Measurements from ENCODE around the gene HRH1.

The HRH1 gene

GRCh38 chr3:11185144-11185543 is 30.9 kb downstream of the HRH1 start:
- TF ChIP-seq ZNF501 (tag by site-specific recombination; IDR thresholded peaks at IDR 0.05) (no peak), ZIC2 (tag by site-specific recombination; IDR thresholded peaks at IDR 0.05) (no peak), ZNF791 (tag by site-specific recombination; IDR thresholded peaks at IDR 0.05) (no peak), ZNF621 (tag by site-specific recombination; IDR thresholded peaks at IDR 0.05) (no peak), ZSCAN23 (tag by site-specific recombination; IDR thresholded peaks at IDR 0.05) (no peak), PRDM10 (tag by site-specific recombination; IDR thresholded peaks at IDR 0.05) (no peak)
- TF ChIP-seq, protein P1, sequence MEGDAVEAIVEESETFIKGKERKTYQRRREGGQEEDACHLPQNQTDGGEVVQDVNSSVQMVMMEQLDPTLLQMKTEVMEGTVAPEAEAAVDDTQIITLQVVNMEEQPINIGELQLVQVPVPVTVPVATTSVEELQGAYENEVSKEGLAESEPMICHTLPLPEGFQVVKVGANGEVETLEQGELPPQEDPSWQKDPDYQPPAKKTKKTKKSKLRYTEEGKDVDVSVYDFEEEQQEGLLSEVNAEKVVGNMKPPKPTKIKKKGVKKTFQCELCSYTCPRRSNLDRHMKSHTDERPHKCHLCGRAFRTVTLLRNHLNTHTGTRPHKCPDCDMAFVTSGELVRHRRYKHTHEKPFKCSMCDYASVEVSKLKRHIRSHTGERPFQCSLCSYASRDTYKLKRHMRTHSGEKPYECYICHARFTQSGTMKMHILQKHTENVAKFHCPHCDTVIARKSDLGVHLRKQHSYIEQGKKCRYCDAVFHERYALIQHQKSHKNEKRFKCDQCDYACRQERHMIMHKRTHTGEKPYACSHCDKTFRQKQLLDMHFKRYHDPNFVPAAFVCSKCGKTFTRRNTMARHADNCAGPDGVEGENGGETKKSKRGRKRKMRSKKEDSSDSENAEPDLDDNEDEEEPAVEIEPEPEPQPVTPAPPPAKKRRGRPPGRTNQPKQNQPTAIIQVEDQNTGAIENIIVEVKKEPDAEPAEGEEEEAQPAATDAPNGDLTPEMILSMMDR (tag by site-specific recombination; IDR thresholded peaks at IDR 0.05): no peak
- ChIA-PET POLR2A (no interaction called here), CTCF (interaction anchor here (0.9 kb wide), 1 partner anchor 150 kb away, joined by 3 read pairs; no protein-coding TSS in a partner anchor)
- Histone ChIP-seq H3K36me3 (ENCODE audit: control insufficient read depth in 2 of 2, insufficient read depth in 1 of 2, low read length in 2 of 2) (no peaks in the 10 kb centered on the region), H3K27ac (ENCODE audit: extremely low read depth, low read depth, low read length) (no peak overlapping the region), H3K4me3 (ENCODE audit: low read depth, low read length) (no peak overlapping the region), H3K9me3 (ENCODE audit: control insufficient read depth, insufficient read depth, low read depth, low read length) (no peaks in the 10 kb centered on the region), H3K4me1 (ENCODE audit: control insufficient read depth, insufficient read depth, low read length) (no peaks in the 10 kb centered on the region)

GRCh38 chr3:11185564-11186317 is 31.4 kb downstream of the HRH1 start:
- no peaks in the 10 kb centered on the region for H3K4me1 ChIP-seq (ENCODE audit: control insufficient read depth, insufficient read depth, low read length)
- no peaks in the 10 kb centered on the region for H3K9me3 ChIP-seq (ENCODE audit: control insufficient read depth, insufficient read depth, low read depth, low read length)
- H3K4me3 ChIP-seq (ENCODE audit: low read depth, low read length): no peak overlapping the region
- ChIA-PET CTCF (interaction anchor here (0.9 kb wide), 1 partner anchor 150 kb away, joined by 3 read pairs; no protein-coding TSS in a partner anchor), POLR2A (no interaction called here)
- H3K27ac ChIP-seq (ENCODE audit: extremely low read depth, low read depth, low read length): no peak overlapping the region
- H3K36me3 ChIP-seq (ENCODE audit: control insufficient read depth in 2 of 2, insufficient read depth in 1 of 2, low read length in 2 of 2): no peaks in the 10 kb centered on the region
- TF ChIP-seq, protein P2, sequence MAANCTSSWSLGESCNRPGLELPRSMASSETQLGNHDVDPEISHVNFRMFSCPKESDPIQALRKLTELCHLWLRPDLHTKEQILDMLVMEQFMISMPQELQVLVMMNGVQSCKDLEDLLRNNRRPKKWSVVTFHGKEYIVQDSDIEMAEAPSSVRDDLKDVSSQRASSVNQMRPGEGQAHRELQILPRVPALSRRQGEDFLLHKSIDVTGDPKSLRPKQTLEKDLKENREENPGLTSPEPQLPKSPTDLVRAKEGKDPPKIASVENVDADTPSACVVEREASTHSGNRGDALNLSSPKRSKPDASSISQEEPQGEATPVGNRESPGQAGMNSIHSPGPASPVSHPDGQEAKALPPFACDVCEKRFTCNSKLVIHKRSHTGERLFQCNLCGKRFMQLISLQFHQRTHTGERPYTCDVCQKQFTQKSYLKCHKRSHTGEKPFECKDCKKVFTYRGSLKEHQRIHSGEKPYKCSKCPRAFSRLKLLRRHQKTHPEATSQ (tag by site-specific recombination; IDR thresholded peaks at IDR 0.05): no peak
- no peak for TF ChIP-seq ZNF132 (tag by site-specific recombination; IDR thresholded peaks at IDR 0.05; ENCODE audit: borderline replicate concordance)
- no peak for TF ChIP-seq MZF1 (tag by site-specific recombination; IDR thresholded peaks at IDR 0.05; ENCODE audit: borderline replicate concordance)
- 0 out of 2 replicates have a peak, but pooled peaks have one; percentile 21 for TF ChIP-seq ZNF785 (tag by site-specific recombination; IDR thresholded peaks at IDR 0.05)
- TF ChIP-seq PRDM2 (tag by site-specific recombination; IDR thresholded peaks at IDR 0.05; ENCODE audit: borderline replicate concordance): no peak
- no peak for TF ChIP-seq SALL2 (tag by site-specific recombination; IDR thresholded peaks at IDR 0.05; ENCODE audit: borderline replicate concordance)
- 0 out of 2 replicates have a peak, but pooled peaks have one; percentile 74 for TF ChIP-seq ZNF792 (tag by site-specific recombination; IDR thresholded peaks at IDR 0.05)
- TF ChIP-seq ZFHX2 (tag by site-specific recombination; conservative IDR thresholded peaks at IDR 0.05): 0 out of 2 replicates have a peak, but pooled peaks have one; percentile 13
- TF ChIP-seq ZNF366 (tag by site-specific recombination; conservative IDR thresholded peaks at IDR 0.05): no peak
- no peak for TF ChIP-seq ZNF221 (tag by site-specific recombination; IDR thresholded peaks at IDR 0.05; ENCODE audit: borderline replicate concordance)
- TF ChIP-seq ZNF560 (tag by site-specific recombination; IDR thresholded peaks at IDR 0.05; ENCODE audit: borderline replicate concordance): no peak

Measured in HEK293 (cell line).